Loucy (cell line): Measurements from ENCODE around the gene CCT7.

Experiments used
- H2AFZ ChIP-seq: fragments of 200-600 bp; sonication (generic); 2 replicates; pipeline ENCODE4 v1.6.0; 2016; ENCODE audit warnings: antibody characterized with exemption, mild to moderate bottlenecking, low read length, moderate library complexity
- H3F3A ChIP-seq: fragments of 200-600 bp; 2 replicates; pipeline ENCODE4 v1.6.0; 2016; ENCODE audit warnings: antibody characterized with exemption, low read depth, mild to moderate bottlenecking
- H3K27me3 ChIP-seq: fragments of 200-600 bp; sonication (generic); 2 replicates; pipeline ENCODE4 v1.6.1; 2014; ENCODE audit warnings: low read length, mild to moderate bottlenecking; ENCODE audit not compliant: insufficient read depth, poor library complexity, severe bottlenecking
- H3K36me3 ChIP-seq: fragments of 200-600 bp; sonication (generic); 2 replicates; pipeline ENCODE4 v1.6.1; 2016; ENCODE audit warnings: low read length; ENCODE audit not compliant: insufficient read depth
- H3K4me1 ChIP-seq: fragments of 200-600 bp; sonication (generic); 2 replicates; pipeline ENCODE4 v1.5.1; 2014; ENCODE audit warnings: low read length, mild to moderate bottlenecking; ENCODE audit not compliant: insufficient read depth, poor library complexity, severe bottlenecking
- H3K4me2 ChIP-seq: fragments of 200-600 bp; sonication (generic); 2 replicates; pipeline ENCODE4 v1.6.0; 2014; ENCODE audit warnings: antibody characterized with exemption, low read length, low read depth, mild to moderate bottlenecking; ENCODE audit not compliant: poor library complexity, severe bottlenecking
- H3K4me3 ChIP-seq: fragments of 200-600 bp; sonication (generic); 2 replicates; pipeline ENCODE4 v1.5.1; 2014; ENCODE audit warnings: low read length, mild to moderate bottlenecking, mixed read lengths; ENCODE audit not compliant: poor library complexity, severe bottlenecking
- H3K79me2 ChIP-seq: fragments of 200-600 bp; sonication (generic); 2 replicates; pipeline ENCODE4 v1.6.1; 2014; ENCODE audit warnings: low read length; ENCODE audit not compliant: insufficient read depth
- H3K9ac ChIP-seq: fragments of 200-600 bp; sonication (generic); 2 replicates; pipeline ENCODE4 v1.6.0; 2014; ENCODE audit warnings: mild to moderate bottlenecking, low read depth, low read length, moderate library complexity; ENCODE audit not compliant: poor library complexity, severe bottlenecking
- H3K9me2 ChIP-seq: fragments of 200-600 bp; sonication (generic); replicated peaks from 2 replicates; pipeline ENCODE4 v1.6.1; 2016; ENCODE audit warnings: low read depth, low read length, mixed read lengths
- H3K9me3 ChIP-seq: fragments of 200-600 bp; sonication (generic); 2 replicates; pipeline ENCODE4 v1.6.1; 2014; ENCODE audit warnings: mild to moderate bottlenecking, antibody characterized with exemption, low read length, low read depth; ENCODE audit not compliant: insufficient read depth
- H4K20me1 ChIP-seq: fragments of 200-600 bp; sonication (generic); 2 replicates; pipeline ENCODE4 v1.6.0; 2014; ENCODE audit warnings: antibody characterized with exemption, low read length, mild to moderate bottlenecking; ENCODE audit not compliant: insufficient read depth, poor library complexity, severe bottlenecking
- CTCF ChIP-seq: fragments of 200-600 bp; sonication (generic); conservative IDR thresholded peaks from 2 replicates; pipeline ENCODE4 v1.5.1; 2014; ENCODE audit warnings: mild to moderate bottlenecking, antibody characterized with exemption, low read length
- EZH2phosphoT487 ChIP-seq: fragments of 200-600 bp; IDR thresholded peaks from 2 replicates; pipeline ENCODE4 v1.6.1; 2018; ENCODE audit warnings: antibody characterized with exemption, mild to moderate bottlenecking, moderate library complexity, borderline replicate concordance

Gene CCT7

GRCh38 chr2:73279852-73280251 is 45.7 kb downstream of the CCT7 start:
- no peak overlapping the region for H3K4me3 ChIP-seq
- peaks cover 81% of the 10 kb centered on the region for H3K79me2 ChIP-seq
- H3K9me2 ChIP-seq, result no peaks in the 10 kb centered on the region

GRCh38 chr2:73281244-73281643 is 47.1 kb downstream of the CCT7 start:
- H3K9ac ChIP-seq, result no peak overlapping the region
- H3K36me3 ChIP-seq, result no peaks in the 10 kb centered on the region
- peak overlapping the region; percentile 16 for H3K4me3 ChIP-seq
- no peaks in the 10 kb centered on the region for H3K27me3 ChIP-seq
- H3F3A ChIP-seq, result peaks cover 8% of the 10 kb centered on the region; the same call in 1 of the 2 replicates
- H4K20me1 ChIP-seq, result peaks cover 60% of the 10 kb centered on the region
- peak overlapping the region; percentile 97 for H3K4me2 ChIP-seq
- no peaks in the 10 kb centered on the region for H3K9me2 ChIP-seq
- H3K4me1 ChIP-seq, result peaks cover 55% of the 10 kb centered on the region
- H3K79me2 ChIP-seq, result peaks cover 78% of the 10 kb centered on the region
- TF ChIP-seq CTCF (no peak), EZH2phosphoT487 (no peak)
- no peak overlapping the region for H2AFZ ChIP-seq
- no peaks in the 10 kb centered on the region for H3K9me3 ChIP-seq

More at GRCh38 chr2:73279852-73280251, 45.7 kb downstream of the CCT7 start:
- Histone ChIP-seq H3K4me1 (peaks cover 46% of the 10 kb centered on the region), H3K27me3 (no peaks in the 10 kb centered on the region), H3K36me3 (no peaks in the 10 kb centered on the region), H3K9ac (no peak overlapping the region), H3K4me2 (peak overlapping the region; percentile 97), H2AFZ (no peak overlapping the region), H3K9me3 (no peaks in the 10 kb centered on the region), H3F3A (peaks cover 1% of the 10 kb centered on the region; the same call in 1 of the 2 replicates), H4K20me1 (peaks cover 60% of the 10 kb centered on the region)
- no peak for TF ChIP-seq CTCF
- TF ChIP-seq EZH2phosphoT487, result no peak

GRCh38 chr2:73282924-73283544 is 48.9 kb downstream of the CCT7 start:
- H3K79me2 ChIP-seq, result peaks cover 60% of the 10 kb centered on the region
- H3K9me2 ChIP-seq, result no peaks in the 10 kb centered on the region
- no peak overlapping the region for H2AFZ ChIP-seq
- peak overlapping the region; percentile 97 for H3K4me2 ChIP-seq
- H3K27me3 ChIP-seq, result no peaks in the 10 kb centered on the region
- no peaks in the 10 kb centered on the region for H3K36me3 ChIP-seq
- peaks cover 51% of the 10 kb centered on the region for H4K20me1 ChIP-seq
- H3F3A ChIP-seq, result peaks cover 8% of the 10 kb centered on the region; the same call in 1 of the 2 replicates
- peak overlapping the region; percentile 91 for H3K9ac ChIP-seq
- TF ChIP-seq EZH2phosphoT487, result no peak
- TF ChIP-seq CTCF, result peak; percentile 23
- peak overlapping the region; percentile 86 for H3K4me3 ChIP-seq
- no peaks in the 10 kb centered on the region for H3K9me3 ChIP-seq
- H3K4me1 ChIP-seq, result peaks cover 55% of the 10 kb centered on the region
